Fibroblast of pulmonary artery (primary cell): Measurements from ENCODE around the gene TST.

Source experiments
- DNase-seq: peaks from one replicate; pipeline ENCODE4 v3.0.0-alpha.2; 2010; ENCODE audit warnings: low read depth
- H3K4me3 ChIP-seq: replicated peaks from 2 replicates; pipeline ENCODE4 v1.5.1; 2011; ENCODE audit warnings: low read depth, mild to moderate bottlenecking, control low read depth, low read length, moderate library complexity
- CTCF ChIP-seq: IDR thresholded peaks from 2 replicates; pipeline ENCODE4 v1.5.1; 2011; ENCODE audit warnings: mild to moderate bottlenecking, control low read depth, low read length, inconsistent platforms; ENCODE audit errors: missing control alignments

Gene TST

GRCh38 chr22:36971341-36972125 is 47.7 kb downstream of the TST start:
- H3K4me3 ChIP-seq: no peak overlapping the region
- no peak for TF ChIP-seq CTCF
- DNase-seq: no peak

GRCh38 chr22:36968249-36968964 is 50.8 kb downstream of the TST start:
- H3K4me3 ChIP-seq: no peak overlapping the region
- no peak for TF ChIP-seq CTCF
- no peak for DNase-seq

GRCh38 chr22:36966851-36967540 is 52.3 kb downstream of the TST start:
- H3K4me3 ChIP-seq: no peak overlapping the region
- peak; percentile 43 for DNase-seq
- TF ChIP-seq CTCF: no peak

GRCh38 chr22:36965696-36966095 is 53.6 kb downstream of the TST start:
- no peak for DNase-seq
- H3K4me3 ChIP-seq: no peak overlapping the region

GRCh38 chr22:36964106-36964505 is 55.1 kb downstream of the TST start:
- H3K4me3 ChIP-seq: no peak overlapping the region
- no peak for TF ChIP-seq CTCF

More at GRCh38 chr22:36965696-36966095, 53.6 kb downstream of the TST start:
- no peak for TF ChIP-seq CTCF

GRCh38 chr22:36963302-36963701 is 55.9 kb downstream of the TST start:
- H3K4me3 ChIP-seq: no peak overlapping the region
- DNase-seq: no peak
- no peak for TF ChIP-seq CTCF

More at GRCh38 chr22:36964106-36964505, 55.1 kb downstream of the TST start:
- no peak for DNase-seq
